Activated CD4-positive, alpha-beta T cell treated with anti-CD3 and anti-CD28 coated beads, Interleukin-2, amount 10 ng/mL, durations not matched to agents 24 days and 14 days (primary cell): ENCODE data around the gene RECK. TPM values are rescaled to one million over a fixed set of nuclear protein-coding genes. Genes with fewer than 3 reads are reported as not detected.
"Not testable (repeated sequence)": the region's sequence is repeated elsewhere in the genome, so short reads cannot be mapped to it uniquely, and the experiment has no call there.

Source experiments
- DNase-seq: peaks from one replicate; pipeline ENCODE4 v3.0.0; 2022
- H3K27ac Mint-ChIP-seq: one replicate; pipeline ENCODE4 v1.8.0; 2022; ENCODE audit warnings: mild to moderate bottlenecking, mixed read lengths
- H3K27me3 Mint-ChIP-seq: one replicate; pipeline ENCODE4 v1.8.0; 2022; ENCODE audit warnings: mixed read lengths
- H3K36me3 Mint-ChIP-seq: one replicate; pipeline ENCODE4 v1.8.0; 2022; ENCODE audit warnings: low read depth, mild to moderate bottlenecking, mixed read lengths
- H3K4me1 Mint-ChIP-seq: one replicate; pipeline ENCODE4 v1.8.0; 2021; ENCODE audit warnings: mixed read lengths
- H3K4me3 Mint-ChIP-seq: one replicate; pipeline ENCODE4 v1.8.0; 2022; ENCODE audit warnings: mild to moderate bottlenecking, moderate library complexity, mixed read lengths
- H3K9me3 Mint-ChIP-seq: one replicate; pipeline ENCODE4 v1.8.0; 2021; ENCODE audit warnings: mixed read lengths
- intact Hi-C: fragments of 100-400 bp; cut with micrococcal nuclease; formaldehyde crosslinking; loops from one replicate; pipeline ENCODE4 v1.15.1; 2023
- total RNA-seq: library from RNA; stranded (reverse); gene quantifications from 2 replicates; pipeline ENCODE4 v1.2.3, GENCODE V29; 2022

The RECK gene
- total RNA-seq, 1 donor from 2014 or later = 4.3 TPM

DNA sequence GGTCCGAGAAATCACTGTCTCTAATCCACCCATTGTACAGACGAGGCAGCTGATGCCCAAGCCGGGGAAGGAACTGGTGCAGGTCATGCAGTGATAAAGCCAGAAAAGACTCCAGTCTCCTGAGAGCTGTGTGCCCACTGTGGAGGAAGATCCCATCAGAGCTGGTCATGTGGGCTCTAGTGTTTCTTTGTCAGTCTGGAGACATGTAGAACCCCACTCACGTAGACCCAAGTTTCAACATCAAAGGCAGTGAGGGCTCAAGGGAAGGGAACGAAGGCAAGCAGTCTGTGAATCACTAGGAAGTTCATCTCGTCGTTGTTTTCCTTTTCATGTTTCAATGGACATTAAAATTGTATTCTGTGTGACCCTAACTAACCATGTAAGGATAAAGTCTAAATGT lies 85.3 kb downstream of the RECK start:
- H3K9me3 Mint-ChIP-seq = no peaks in the 10 kb centered on the region
- H3K27me3 Mint-ChIP-seq = no peaks in the 10 kb centered on the region
- H3K36me3 Mint-ChIP-seq = peaks cover 19% of the 10 kb centered on the region
- no peak overlapping the region for H3K4me3 Mint-ChIP-seq
- intact Hi-C loops = no loop called here
- H3K27ac Mint-ChIP-seq = no peak overlapping the region
- H3K4me1 Mint-ChIP-seq = peaks cover 5% of the 10 kb centered on the region
- DNase-seq = no peak

GRCh38 chr9:36123515-36123914 lies 86.8 kb downstream of the RECK start:
- Mint-ChIP-seq H3K27ac (no peak overlapping the region), H3K36me3 (peaks cover 12% of the 10 kb centered on the region), H3K9me3 (no peaks in the 10 kb centered on the region), H3K4me3 (no peak overlapping the region), H3K27me3 (no peaks in the 10 kb centered on the region), H3K4me1 (peaks cover 13% of the 10 kb centered on the region)
- intact Hi-C loops = no loop called here
- DNase-seq = no peak

- H3K4me1 Mint-ChIP-seq = peaks cover 13% of the 10 kb centered on the region
- intact Hi-C loops = loop anchor here (5.0 kb wide), 1 partner anchor 37 kb away; no protein-coding TSS in a partner anchor
- no peaks in the 10 kb centered on the region for H3K9me3 Mint-ChIP-seq
- H3K36me3 Mint-ChIP-seq = peaks cover 8% of the 10 kb centered on the region
- no peaks in the 10 kb centered on the region for H3K27me3 Mint-ChIP-seq
- no peak for DNase-seq
- H3K4me3 Mint-ChIP-seq = no peak overlapping the region
- no peak overlapping the region for H3K27ac Mint-ChIP-seq
Measured at GRCh38 chr9:36125062-36125855, 88.5 kb downstream of the RECK start.

DNA sequence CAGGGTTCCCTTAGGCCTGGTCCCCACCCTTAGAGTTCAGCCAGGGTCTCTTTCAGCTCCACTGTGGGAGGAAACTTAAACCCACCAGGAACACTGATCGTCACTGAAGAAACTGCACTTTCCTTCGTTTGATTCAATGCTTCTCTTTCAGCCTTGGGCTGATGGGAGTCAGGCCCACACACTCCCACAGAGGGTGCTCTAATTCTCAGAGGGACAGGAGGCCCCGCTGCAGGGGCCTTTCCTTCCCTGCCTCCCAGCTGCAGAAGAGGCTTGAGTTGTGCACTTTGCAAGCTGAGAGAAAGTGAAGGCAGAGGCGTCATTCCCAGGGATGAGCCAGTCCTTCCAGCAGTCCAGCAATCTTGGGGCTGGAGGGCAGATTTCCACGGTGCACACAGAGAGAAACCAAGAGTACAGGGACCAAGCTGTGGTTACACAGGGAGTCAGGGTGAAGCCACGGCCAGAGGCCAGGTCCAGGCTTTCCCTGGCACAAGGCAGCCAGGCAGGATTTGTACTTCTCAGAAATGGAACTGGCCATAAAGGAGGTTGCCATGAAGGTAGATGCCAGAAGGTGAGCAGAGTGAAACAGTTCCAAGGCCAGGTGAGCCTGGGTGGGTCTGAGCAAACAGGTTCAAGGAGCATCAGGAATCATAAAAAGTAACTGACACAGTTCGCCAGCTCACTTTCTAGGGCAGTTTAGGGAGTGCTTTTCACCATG lies 89.5 kb downstream of the RECK start:
- intact Hi-C loops = loop anchor here (5.0 kb wide), 1 partner anchor 36 kb away; no protein-coding TSS in a partner anchor
- no peaks in the 10 kb centered on the region for H3K9me3 Mint-ChIP-seq
- no peaks in the 10 kb centered on the region for H3K27me3 Mint-ChIP-seq
- H3K27ac Mint-ChIP-seq = no peak overlapping the region
- H3K4me3 Mint-ChIP-seq = no peak overlapping the region
- DNase-seq = no peak
- peaks cover 8% of the 10 kb centered on the region for H3K36me3 Mint-ChIP-seq
- H3K4me1 Mint-ChIP-seq = peaks cover 13% of the 10 kb centered on the region

DNA sequence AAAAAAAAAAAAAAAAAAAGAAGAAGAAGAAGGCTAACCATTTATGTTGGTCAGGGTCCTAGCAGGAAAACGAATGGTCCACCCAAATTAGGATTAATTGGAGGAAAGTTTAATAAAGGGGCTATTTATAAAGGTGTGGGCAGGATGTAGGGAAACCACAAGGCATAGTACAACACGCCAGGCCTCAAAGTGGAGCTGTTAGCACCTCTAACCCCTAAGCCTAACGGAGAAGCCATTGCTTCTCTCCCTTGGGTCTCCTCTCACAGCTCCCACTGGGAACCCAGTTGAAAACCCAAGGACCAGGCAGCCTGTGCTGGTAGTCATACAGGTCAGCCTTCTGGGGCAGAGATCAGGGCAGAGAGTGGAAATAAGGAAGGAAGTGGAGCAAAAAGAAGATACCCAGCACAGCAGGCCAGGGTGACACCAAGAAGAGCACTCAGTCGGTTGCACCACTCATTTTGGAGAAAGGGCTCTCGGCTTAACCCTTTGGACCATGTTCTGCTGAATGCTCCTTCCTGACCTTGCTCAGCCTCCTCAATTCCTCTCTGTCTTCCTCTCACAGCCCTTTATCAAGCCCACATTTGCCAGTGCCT lies 91.0 kb downstream of the RECK start:
- peaks cover 4% of the 10 kb centered on the region for H3K27me3 Mint-ChIP-seq
- intact Hi-C loops = loop anchor here (5.0 kb wide), 1 partner anchor 35 kb away; no protein-coding TSS in a partner anchor
- DNase-seq = peak; percentile 55
- no peak overlapping the region for H3K4me3 Mint-ChIP-seq
- H3K4me1 Mint-ChIP-seq = peaks cover 15% of the 10 kb centered on the region
- H3K36me3 Mint-ChIP-seq = peaks cover 2% of the 10 kb centered on the region
- no peak overlapping the region for H3K27ac Mint-ChIP-seq
- no peaks in the 10 kb centered on the region for H3K9me3 Mint-ChIP-seq

DNA sequence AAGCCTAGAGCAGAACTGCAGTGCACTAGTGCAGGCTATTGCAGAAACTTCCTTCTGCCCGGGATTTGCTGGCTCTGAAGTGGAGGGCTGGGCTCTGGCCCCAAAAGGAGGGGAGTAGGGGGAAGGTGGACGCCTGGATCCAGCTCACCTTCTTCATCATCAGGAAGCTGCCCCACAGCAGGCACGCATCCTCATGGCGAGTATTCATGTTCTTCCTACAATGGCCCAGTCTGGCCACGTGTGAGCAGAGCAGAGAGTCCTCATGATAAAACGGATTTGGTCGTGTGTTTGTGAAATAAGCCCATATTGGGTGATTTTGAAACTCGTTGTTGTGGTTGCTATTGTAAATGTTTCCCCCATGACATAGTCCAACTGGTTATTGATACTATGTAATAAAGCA lies 91.6 kb downstream of the RECK start:
- Mint-ChIP-seq H3K9me3 (no peaks in the 10 kb centered on the region), H3K27me3 (peaks cover 5% of the 10 kb centered on the region), H3K4me3 (no peak overlapping the region), H3K4me1 (peaks cover 15% of the 10 kb centered on the region), H3K36me3 (no peaks in the 10 kb centered on the region), H3K27ac (no peak overlapping the region)
- intact Hi-C loops = loop anchor here (5.0 kb wide), 1 partner anchor 34 kb away; no protein-coding TSS in a partner anchor
- no peak for DNase-seq

- peaks cover 5% of the 10 kb centered on the region for H3K27me3 Mint-ChIP-seq
- H3K36me3 Mint-ChIP-seq = no peaks in the 10 kb centered on the region
- DNase-seq = no peak
- H3K27ac Mint-ChIP-seq = no peak overlapping the region
- H3K4me3 Mint-ChIP-seq = no peak overlapping the region
- no peaks in the 10 kb centered on the region for H3K9me3 Mint-ChIP-seq
- peaks cover 15% of the 10 kb centered on the region for H3K4me1 Mint-ChIP-seq
- intact Hi-C loops = loop anchor here (5.0 kb wide), 1 partner anchor 33 kb away; no protein-coding TSS in a partner anchor
Measured at GRCh38 chr9:36129139-36129538, 92.4 kb downstream of the RECK start.

GRCh38 chr9:36131666-36132065 lies 95.0 kb downstream of the RECK start:
- peaks cover 17% of the 10 kb centered on the region for H3K27me3 Mint-ChIP-seq
- peaks cover 14% of the 10 kb centered on the region for H3K4me1 Mint-ChIP-seq
- H3K36me3 Mint-ChIP-seq, H3K9me3 Mint-ChIP-seq, H3K4me3 Mint-ChIP-seq, intact Hi-C loops, H3K27ac Mint-ChIP-seq, DNase-seq: not testable (repeated sequence)

DNA sequence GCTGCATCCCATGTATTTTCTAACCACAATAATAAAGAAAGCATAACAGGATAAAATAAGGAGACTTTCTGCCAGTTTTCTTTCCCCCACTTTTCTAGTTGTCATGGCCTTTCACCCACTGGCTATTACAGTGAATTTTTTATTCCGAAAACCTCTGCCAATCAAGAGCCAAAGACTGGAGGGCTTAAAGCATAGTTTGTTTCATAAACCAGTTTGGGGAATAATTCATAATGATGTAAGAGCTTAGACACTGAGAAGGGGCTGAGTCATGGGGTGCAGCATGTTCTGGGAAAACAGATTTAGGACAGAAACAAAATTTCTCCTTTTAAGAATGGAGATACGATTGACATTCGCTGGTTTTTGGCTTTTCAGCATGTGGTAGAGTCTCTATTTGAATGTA lies 95.4 kb downstream of the RECK start:
- H3K9me3 Mint-ChIP-seq = no peaks in the 10 kb centered on the region
- peaks cover 17% of the 10 kb centered on the region for H3K27me3 Mint-ChIP-seq
- no peak overlapping the region for H3K4me3 Mint-ChIP-seq
- no peaks in the 10 kb centered on the region for H3K36me3 Mint-ChIP-seq
- no peak for DNase-seq
- intact Hi-C loops = no loop called here
- peaks cover 14% of the 10 kb centered on the region for H3K4me1 Mint-ChIP-seq
- no peak overlapping the region for H3K27ac Mint-ChIP-seq

- Mint-ChIP-seq H3K9me3 (no peaks in the 10 kb centered on the region), H3K27ac (no peak overlapping the region), H3K4me3 (peak overlapping the region; percentile 88), H3K36me3 (no peaks in the 10 kb centered on the region), H3K27me3 (peaks cover 19% of the 10 kb centered on the region), H3K4me1 (peaks cover 32% of the 10 kb centered on the region)
- intact Hi-C loops = loop anchor here (5.0 kb wide), 2 partner anchors 122 to 267 kb away; partner anchors contain the start of genes GNE and RNF38
- no peak for DNase-seq
Measured at GRCh38 chr9:36134761-36135505, 98.2 kb downstream of the RECK start.

DNA sequence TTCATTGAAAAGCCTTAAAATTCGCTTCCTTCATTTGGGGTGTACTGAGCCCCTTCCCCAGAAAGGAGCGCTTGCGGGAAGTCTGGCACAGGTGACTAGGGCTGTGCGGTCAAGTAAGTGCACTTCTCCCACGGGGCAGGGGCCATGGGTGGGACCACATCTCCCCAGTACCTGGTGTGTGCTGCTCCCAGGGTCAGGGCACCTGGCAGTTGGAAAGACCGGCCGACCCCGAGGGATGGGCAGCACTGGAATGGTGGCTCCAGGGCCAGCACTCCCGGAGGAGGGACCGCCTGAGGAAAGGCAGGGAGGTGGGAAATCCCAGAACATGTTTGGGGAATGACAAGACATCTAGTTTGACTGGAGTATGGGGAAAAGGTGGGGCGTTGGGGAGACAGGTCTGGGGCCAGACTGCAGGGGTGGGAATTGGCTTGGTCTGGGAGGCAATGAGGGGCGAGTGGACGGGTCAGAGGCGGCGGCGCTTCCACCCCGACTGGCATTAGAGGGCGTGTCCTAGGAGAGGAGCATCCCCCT lies 99.1 kb downstream of the RECK start:
- H3K9me3 Mint-ChIP-seq = no peaks in the 10 kb centered on the region
- no peak for DNase-seq
- intact Hi-C loops = loop anchor here (1.0 to 5.0 kb wide), 6 partner anchors 15 to 266 kb away; partner anchors contain the start of genes CLTA, GNE and RNF38
- H3K27me3 Mint-ChIP-seq = peaks cover 19% of the 10 kb centered on the region
- H3K36me3 Mint-ChIP-seq = peaks cover 3% of the 10 kb centered on the region
- H3K4me1 Mint-ChIP-seq = peaks cover 40% of the 10 kb centered on the region
- H3K4me3 Mint-ChIP-seq = peak overlapping the region; percentile 88
- peak overlapping the region; percentile 77 for H3K27ac Mint-ChIP-seq

- Mint-ChIP-seq H3K27me3 (peaks cover 19% of the 10 kb centered on the region), H3K36me3 (peaks cover 3% of the 10 kb centered on the region), H3K4me1 (peaks cover 46% of the 10 kb centered on the region), H3K4me3 (peak within 1 kb of the TSS; percentile 88), H3K27ac (peak within 1 kb of the TSS; percentile 77), H3K9me3 (no peaks in the 10 kb centered on the region)
- intact Hi-C loops = loop anchor here (1.0 to 5.0 kb wide), 6 partner anchors 15 to 266 kb away; partner anchors contain the start of genes CLTA, GNE and RNF38
- peak; percentile 95 for DNase-seq
Measured at GRCh38 chr9:36136272-36136893, 99.7 kb downstream of the RECK start, which contains the start of gene GLIPR2. Gene GLIPR2, plus strand, starts transcription at chr9:36136733. Its CDS starts 46 bp downstream, at chr9:36136779.
